ENCODE data around the gene L1CAM. TPM values are rescaled to one million over a fixed set of nuclear protein-coding genes. Genes with fewer than 3 reads are reported as not detected.

Gene L1CAM
- total and polyA plus RNA-seq, 2 donors (not counting 1 experiment from before 2014, with no cell fraction given): 9.4 to 19.9 TPM

DNA sequence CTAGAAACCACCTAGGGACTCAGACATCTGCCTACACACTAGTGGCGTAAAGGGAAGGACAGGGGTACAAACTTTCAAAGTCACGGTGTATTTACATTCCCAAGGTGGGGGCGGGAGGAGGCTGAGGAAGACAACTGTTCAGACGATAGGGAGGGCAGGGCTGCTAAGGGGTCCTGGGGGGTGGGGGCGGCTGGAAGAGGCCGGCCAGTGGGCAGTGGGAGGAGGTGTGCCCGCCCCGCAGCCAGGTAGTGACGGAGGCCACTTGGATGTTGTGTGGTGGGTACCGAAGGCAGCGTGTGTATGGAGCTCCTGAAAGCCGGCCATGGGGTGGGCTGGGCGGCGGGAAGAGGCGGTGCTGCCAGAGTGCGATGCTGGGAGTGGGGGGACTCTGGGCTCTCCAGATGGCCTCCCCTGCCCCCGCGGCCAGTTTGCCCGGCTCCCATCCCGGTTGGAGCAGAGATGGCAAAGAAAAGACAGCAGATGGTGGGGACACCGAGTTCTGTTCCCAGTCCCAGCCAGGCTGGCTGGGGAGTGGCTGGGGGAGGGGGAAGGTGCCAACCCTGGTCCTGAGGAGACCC, 24.2 kb downstream of the L1CAM start:
- H3K4me3 Mint-ChIP-seq: no peak overlapping the region

DNA sequence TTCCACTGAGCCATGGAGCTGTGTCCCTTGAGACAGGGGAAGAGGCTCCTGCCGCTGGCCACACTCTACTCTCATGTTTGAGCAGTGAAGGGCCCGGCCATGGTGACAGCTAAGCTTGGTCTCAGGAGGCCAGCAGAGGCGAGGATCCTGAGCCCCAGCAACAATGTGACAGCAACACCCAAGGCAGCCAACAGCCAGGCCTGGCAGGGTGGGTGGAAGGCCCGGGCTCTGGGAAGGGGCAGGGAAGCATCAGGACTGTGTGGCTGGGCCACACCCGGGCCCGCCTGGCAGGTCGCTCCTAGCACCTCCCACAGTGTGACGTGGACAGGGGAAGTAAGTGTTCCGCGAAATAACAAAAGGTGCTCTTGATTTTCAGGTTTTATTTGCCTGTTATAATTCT, 24.8 kb downstream of the L1CAM start:
- H3K4me3 Mint-ChIP-seq: no peak overlapping the region
- Histone ChIP-seq H3K4me1 (ENCODE audit: control insufficient read depth in 2 of 2, insufficient read depth in 2 of 2, low read length in 2 of 2) (no peaks in the 10 kb centered on the region), H3K4me3 (ENCODE audit: control extremely low read depth in 1 of 5, extremely low read depth in 1 of 5, insufficient read depth in 1 of 5, low read depth in 2 of 5, low read length in 4 of 5) (no peak overlapping the region), H3K79me2 (ENCODE audit: control insufficient read depth, insufficient read depth, low read length) (no peaks in the 10 kb centered on the region), H3K9ac (ENCODE audit: low read length) (no peak overlapping the region), H3K36me3 (replicated peaks in 1 of 2; ENCODE audit: control extremely low read depth in 1 of 2, control insufficient read depth in 1 of 2, extremely low read depth in 1 of 2, insufficient read depth in 2 of 2, low read length in 1 of 2) (no peaks in the 10 kb centered on the region), H3K27me3 (replicated peaks in 1 of 4; ENCODE audit: control extremely low read depth in 1 of 4, control insufficient read depth in 3 of 4, insufficient read depth in 4 of 4, low read length in 3 of 4) (no peaks in the 10 kb centered on the region), H4K20me1 (ENCODE audit: control insufficient read depth, insufficient read depth, low read length, poor library complexity, severe bottlenecking) (no peaks in the 10 kb centered on the region), H2AFZ (ENCODE audit: insufficient read depth, low read depth, low read length, poor library complexity, severe bottlenecking) (no peak overlapping the region), H3K4me2 (replicated peaks; ENCODE audit: low read depth, low read length, poor library complexity, severe bottlenecking) (no peak overlapping the region), H3K27ac (ENCODE audit: low read length in 2 of 2) (no peak overlapping the region), H3K9me3 (ENCODE audit: control extremely low read depth in 1 of 3, control insufficient read depth in 2 of 3, insufficient read depth in 1 of 3, low read length in 2 of 3) (no peaks in the 10 kb centered on the region)
- no peak overlapping the region for H3K27ac Mint-ChIP-seq
- H3K9me3 Mint-ChIP-seq (ENCODE audit: insufficient read depth): no peaks in the 10 kb centered on the region
- no peaks in the 10 kb centered on the region for H3K4me1 Mint-ChIP-seq
- CTCF ChIA-PET: no interaction called here
- POLR2A ChIA-PET: no interaction called here
- peak; percentile 28 for ATAC-seq (ENCODE audit: low read depth)
- intact Hi-C loops (cut with micrococcal nuclease): no loop called here
- TF ChIP-seq, protein P1, sequence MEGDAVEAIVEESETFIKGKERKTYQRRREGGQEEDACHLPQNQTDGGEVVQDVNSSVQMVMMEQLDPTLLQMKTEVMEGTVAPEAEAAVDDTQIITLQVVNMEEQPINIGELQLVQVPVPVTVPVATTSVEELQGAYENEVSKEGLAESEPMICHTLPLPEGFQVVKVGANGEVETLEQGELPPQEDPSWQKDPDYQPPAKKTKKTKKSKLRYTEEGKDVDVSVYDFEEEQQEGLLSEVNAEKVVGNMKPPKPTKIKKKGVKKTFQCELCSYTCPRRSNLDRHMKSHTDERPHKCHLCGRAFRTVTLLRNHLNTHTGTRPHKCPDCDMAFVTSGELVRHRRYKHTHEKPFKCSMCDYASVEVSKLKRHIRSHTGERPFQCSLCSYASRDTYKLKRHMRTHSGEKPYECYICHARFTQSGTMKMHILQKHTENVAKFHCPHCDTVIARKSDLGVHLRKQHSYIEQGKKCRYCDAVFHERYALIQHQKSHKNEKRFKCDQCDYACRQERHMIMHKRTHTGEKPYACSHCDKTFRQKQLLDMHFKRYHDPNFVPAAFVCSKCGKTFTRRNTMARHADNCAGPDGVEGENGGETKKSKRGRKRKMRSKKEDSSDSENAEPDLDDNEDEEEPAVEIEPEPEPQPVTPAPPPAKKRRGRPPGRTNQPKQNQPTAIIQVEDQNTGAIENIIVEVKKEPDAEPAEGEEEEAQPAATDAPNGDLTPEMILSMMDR (IDR thresholded peaks at IDR 0.05): no peak
- no peak for TF ChIP-seq EZH2 (IDR thresholded peaks at IDR 0.05; ENCODE audit: borderline replicate concordance, insufficient read depth, low read depth, low read length, poor library complexity, severe bottlenecking)
- DNase-seq: no peak
- WGBS (ENCODE audit: insufficient coverage): 92% methylated on average over 2 of the region's 10 CpGs
- H3K27me3 Mint-ChIP-seq: no peaks in the 10 kb centered on the region

More for the DNA sequence above, 24.2 kb downstream of the L1CAM start:
- Histone ChIP-seq H3K27me3 (replicated peaks in 1 of 4; ENCODE audit: control extremely low read depth in 1 of 4, control insufficient read depth in 3 of 4, insufficient read depth in 4 of 4, low read length in 3 of 4) (no peaks in the 10 kb centered on the region), H3K36me3 (replicated peaks in 1 of 2; ENCODE audit: control extremely low read depth in 1 of 2, control insufficient read depth in 1 of 2, extremely low read depth in 1 of 2, insufficient read depth in 2 of 2, low read length in 1 of 2) (no peaks in the 10 kb centered on the region), H3K4me1 (ENCODE audit: control insufficient read depth in 2 of 2, insufficient read depth in 2 of 2, low read length in 2 of 2) (no peaks in the 10 kb centered on the region), H4K20me1 (ENCODE audit: control insufficient read depth, insufficient read depth, low read length, poor library complexity, severe bottlenecking) (no peaks in the 10 kb centered on the region), H3K9ac (ENCODE audit: low read length) (no peak overlapping the region), H2AFZ (ENCODE audit: insufficient read depth, low read depth, low read length, poor library complexity, severe bottlenecking) (no peak overlapping the region), H3K79me2 (ENCODE audit: control insufficient read depth, insufficient read depth, low read length) (no peaks in the 10 kb centered on the region), H3K9me3 (ENCODE audit: control extremely low read depth in 1 of 3, control insufficient read depth in 2 of 3, insufficient read depth in 1 of 3, low read length in 2 of 3) (no peaks in the 10 kb centered on the region), H3K27ac (ENCODE audit: low read length in 2 of 2) (no peak overlapping the region), H3K4me2 (replicated peaks; ENCODE audit: low read depth, low read length, poor library complexity, severe bottlenecking) (no peak overlapping the region), H3K4me3 (ENCODE audit: control extremely low read depth in 1 of 5, extremely low read depth in 1 of 5, insufficient read depth in 1 of 5, low read depth in 2 of 5, low read length in 4 of 5) (no peak overlapping the region)
- H3K27me3 Mint-ChIP-seq: no peaks in the 10 kb centered on the region
- H3K4me1 Mint-ChIP-seq: no peaks in the 10 kb centered on the region
- CTCF ChIA-PET: no interaction called here
- ATAC-seq (ENCODE audit: low read depth) (no peak), DNase-seq (no peak)
- intact Hi-C loops (cut with micrococcal nuclease): no loop called here
- POLR2A ChIA-PET: no interaction called here
- TF ChIP-seq, protein P1 (IDR thresholded peaks at IDR 0.05): no peak
- TF ChIP-seq EZH2 (IDR thresholded peaks at IDR 0.05; ENCODE audit: borderline replicate concordance, insufficient read depth, low read depth, low read length, poor library complexity, severe bottlenecking): no peak
- no peaks in the 10 kb centered on the region for H3K9me3 Mint-ChIP-seq (ENCODE audit: insufficient read depth)
- WGBS (ENCODE audit: insufficient coverage): 83% methylated on average over 10 of the region's 21 CpGs
- no peak overlapping the region for H3K27ac Mint-ChIP-seq
